Measurements from ENCODE around the gene HIPK4.
A peak's percentile ranks its signal among the peaks of the same experiment; 100 is the strongest.

The HIPK4 gene

DNA sequence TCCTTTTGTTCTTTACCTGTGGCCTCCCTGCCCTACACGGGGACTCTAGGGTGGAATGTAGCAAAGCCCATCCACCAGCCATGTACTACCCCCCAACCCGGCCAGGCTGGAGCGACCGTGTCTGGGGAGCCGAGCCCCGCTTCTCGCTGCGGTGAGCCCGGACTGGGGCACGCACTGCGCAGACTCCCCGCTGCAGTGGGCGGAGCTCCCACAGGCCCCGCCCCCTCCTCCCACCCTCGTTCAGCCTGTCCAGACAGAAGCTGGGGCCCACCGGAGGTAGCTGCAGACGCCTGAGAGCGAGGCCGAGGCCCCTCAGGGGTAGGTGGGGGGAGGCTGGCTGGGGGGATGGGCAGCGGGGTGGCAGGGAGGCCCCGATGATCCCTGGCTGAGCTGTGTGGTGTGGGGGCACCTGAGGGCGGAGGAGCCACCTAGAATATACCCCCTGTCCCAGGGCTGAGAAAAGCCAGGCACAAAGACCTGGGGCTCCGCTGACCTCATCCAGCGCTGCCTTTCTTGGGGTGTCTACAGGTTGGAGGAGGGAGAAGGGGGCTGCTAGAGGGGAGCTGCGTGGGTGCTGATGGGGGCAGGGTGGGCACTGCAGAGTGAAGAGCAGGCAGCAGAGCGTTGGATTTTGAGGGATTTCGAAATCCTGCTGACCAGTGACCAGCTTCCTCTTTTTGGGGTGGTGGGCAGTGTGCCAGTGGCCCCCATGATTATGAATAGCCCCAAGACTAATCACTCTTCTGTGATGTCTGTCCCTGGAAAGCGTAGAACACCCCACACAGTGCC lies 24.2 kb downstream of the HIPK4 start:
- DNase-seq, result no peak

- no peak for DNase-seq
Measured at GRCh38 chr19:40365010-40365409, 25.0 kb downstream of the HIPK4 start.

- no peak for DNase-seq
Measured at GRCh38 chr19:40363069-40363468, 26.9 kb downstream of the HIPK4 start.

GRCh38 chr19:40362160-40362559 lies 27.8 kb downstream of the HIPK4 start:
- DNase-seq, result no peak

DNA sequence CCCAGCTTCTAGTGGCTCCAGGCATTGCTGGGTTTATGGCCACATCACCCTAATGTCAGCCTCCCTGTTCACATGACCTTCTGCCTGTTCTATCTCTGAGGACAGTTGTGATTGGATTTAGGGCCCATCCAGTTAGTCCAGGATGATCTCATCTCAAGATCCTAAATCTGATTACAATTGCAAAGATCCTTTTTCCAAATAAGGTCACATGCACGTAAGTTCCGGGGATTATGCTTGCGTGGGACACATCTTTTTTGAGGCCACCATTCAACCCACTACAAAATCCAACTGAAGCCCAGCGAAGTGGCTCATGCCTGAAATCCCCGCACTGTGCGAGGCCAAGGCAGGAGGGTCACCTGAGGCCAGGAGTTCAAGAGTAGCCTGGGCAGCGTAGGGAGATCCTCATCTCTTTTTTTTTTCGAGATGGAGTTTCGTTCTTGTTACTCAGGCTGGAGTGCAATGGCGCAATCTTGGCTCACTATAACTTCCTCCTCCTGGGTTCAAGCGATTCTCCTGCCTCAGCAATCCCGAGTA lies 29.2 kb downstream of the HIPK4 start:
- no peak for DNase-seq

- no peak for DNase-seq
Measured at GRCh38 chr19:40360020-40360707, 29.8 kb downstream of the HIPK4 start.

DNA sequence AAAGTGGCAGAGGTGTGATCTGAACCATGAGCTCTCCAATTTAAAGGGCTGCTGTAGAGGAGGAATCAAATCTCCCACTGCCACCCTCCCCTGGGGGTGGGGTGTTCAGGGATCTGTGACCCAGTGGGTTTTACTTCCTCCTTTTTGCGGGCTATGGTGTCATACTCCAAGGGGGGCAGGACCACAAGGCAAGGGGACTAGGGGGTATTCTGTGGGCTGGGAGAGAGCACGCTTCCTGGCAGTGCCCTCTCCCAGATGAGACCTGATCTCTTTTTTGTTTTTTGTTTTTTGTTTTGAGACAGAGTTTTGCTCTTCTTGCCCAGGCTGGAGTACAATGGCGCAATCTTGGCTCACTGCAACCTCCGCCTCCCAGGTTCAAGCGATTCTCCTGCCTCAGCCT lies 31.2 kb downstream of the HIPK4 start:
- DNase-seq, result no peak

DNA sequence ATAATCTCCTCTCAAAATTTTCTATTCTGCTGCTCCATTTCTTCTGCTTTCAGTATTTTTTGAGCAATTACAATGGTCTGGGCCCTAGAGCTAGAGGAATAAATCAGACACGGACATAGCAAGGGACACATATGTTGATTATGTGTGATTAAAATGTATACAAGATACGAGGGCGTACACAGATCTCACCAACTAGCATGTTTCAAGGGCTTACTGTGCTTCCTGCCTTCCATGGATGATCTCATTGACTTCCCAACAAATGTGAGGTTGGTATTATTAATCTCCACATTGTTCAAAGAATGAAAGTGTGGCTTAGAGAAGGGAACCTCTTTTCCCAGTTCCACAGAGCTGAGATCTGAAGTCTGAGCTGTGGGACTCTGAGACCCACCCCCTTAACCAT lies 32.3 kb downstream of the HIPK4 start:
- no peak for DNase-seq

DNA sequence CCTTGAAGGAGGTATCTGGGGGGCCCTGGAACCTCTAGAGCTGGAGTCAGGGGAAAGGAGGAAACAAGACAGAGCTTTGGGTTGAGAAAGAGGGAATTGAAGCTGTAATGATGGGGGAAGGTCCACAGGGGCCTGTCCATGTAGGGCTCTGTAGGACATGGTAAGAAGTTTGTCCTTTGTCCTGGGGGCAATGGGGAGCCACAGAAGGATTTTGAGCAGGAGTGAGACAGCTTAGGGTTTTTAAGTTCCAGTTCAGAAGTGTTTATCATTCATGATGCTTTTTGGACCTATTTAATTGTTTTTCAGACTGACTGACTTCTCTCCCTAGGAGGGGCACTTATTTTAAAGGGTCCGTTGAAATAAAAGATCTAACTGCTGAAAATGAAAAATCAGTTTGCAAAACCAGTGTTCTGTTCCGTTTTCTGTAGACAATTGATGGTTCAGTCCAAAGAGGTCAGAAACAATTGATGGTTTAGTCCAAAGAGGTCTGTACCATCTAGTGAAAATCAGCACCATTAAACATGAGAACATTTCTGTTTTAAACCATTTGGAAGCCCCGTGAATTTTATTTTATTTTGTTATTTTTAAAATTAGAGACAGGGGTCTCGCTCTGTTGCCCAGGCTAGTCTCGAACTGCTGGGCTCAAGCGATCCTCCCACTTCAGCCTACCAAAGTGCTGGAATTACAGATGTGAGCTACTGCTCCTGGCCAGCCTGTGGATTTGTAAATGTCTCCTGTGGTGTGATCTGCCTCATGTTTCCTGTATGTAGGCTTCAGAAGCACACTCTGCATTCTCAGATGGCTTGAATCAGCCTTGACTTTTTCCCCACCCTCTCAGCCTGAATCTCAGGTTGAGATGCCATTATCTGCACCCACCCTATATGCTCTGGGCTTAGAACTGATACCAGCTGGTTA lies 33.0 kb downstream of the HIPK4 start:
- no peak for DNase-seq

- DNase-seq, result no peak
Measured at GRCh38 chr19:40355975-40356680, 33.9 kb downstream of the HIPK4 start.

GRCh38 chr19:40348961-40349507 lies 40.9 kb downstream of the HIPK4 start:
- no peak for DNase-seq

DNA sequence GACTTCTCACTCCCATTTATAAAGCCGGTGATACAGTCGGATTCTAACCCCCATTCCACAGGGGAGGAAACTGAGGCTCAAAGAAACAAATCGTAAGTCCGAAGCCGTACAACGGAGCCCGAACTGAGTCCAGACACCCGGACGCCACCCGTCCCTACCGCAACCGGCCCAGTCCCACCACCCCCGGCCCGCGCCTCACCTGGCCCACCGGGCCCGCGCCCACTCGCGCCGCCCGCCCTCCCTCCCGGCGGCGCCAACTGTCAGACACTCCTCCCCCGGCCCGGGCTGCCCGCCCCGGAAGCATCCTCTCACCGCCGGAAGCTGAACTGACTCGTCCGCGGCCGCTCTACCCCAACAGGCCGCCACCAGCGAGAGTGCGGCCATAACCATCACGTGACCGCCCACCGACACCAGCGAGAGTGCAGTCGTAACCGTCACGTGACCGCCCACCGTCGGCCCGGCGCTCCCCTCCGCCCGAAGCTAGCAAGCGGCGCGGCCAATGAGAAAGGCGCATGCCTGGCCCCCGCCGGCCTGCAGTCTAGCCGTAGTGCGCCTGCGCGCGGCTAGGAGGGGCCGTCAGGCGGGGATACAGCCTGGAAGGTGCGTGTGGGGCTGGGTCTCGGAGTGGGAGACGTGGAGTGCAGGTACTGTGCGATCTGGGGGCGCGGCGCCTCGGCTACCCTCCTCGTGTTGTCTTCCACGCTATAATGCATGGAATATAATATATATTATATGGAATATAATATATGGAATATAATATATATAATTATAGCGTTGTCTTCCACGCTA lies 41.7 kb downstream of the HIPK4 start, which contains the start of the genes C19orf47 and PLD3:
TSS of gene C19orf47 (minus strand) at position 273 of the 789 bp plus-strand sequence. CDS start 6,540 bp downstream, outside the sequence.
TSS of gene PLD3 (plus strand) at position 571 of the 789 bp plus-strand sequence. CDS start 17,789 bp downstream, outside the sequence.
- DNase-seq, result peak; percentile 97

GRCh38 chr19:40344422-40344821 lies 45.6 kb downstream of the HIPK4 start:
- no peak for DNase-seq

DNA sequence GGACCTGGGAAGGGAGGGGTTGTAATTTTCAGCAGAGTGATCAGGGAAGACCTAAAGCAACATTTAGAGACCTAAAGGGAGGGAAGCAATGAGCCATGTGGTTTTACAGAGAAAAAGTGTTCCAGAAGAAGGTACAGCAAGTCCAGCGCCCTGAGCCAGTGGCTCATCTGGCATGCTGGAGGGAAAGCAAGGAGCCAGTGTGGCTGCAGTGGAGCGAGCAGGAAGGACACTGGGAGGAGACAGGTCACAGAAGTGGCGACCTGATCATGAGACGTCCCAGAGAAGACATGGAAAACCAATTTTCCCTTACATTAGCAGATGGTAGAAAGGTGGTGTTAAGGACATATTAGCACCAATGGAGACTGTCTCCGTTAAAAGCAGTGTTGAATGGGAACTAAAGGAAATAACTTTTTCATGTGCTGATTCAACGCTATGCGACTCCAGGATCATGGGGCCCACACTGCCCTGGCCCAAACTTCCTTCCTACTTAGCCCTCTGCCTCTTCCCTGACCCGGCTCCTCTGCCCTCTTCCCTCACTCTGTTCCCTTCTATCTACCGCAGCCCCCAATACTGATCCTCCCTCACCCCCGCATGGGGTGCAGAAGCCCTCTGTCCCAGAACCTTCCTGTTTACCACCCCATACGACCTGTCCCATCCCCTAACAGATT lies 47.2 kb downstream of the HIPK4 start:
- DNase-seq, result no peak

DNA sequence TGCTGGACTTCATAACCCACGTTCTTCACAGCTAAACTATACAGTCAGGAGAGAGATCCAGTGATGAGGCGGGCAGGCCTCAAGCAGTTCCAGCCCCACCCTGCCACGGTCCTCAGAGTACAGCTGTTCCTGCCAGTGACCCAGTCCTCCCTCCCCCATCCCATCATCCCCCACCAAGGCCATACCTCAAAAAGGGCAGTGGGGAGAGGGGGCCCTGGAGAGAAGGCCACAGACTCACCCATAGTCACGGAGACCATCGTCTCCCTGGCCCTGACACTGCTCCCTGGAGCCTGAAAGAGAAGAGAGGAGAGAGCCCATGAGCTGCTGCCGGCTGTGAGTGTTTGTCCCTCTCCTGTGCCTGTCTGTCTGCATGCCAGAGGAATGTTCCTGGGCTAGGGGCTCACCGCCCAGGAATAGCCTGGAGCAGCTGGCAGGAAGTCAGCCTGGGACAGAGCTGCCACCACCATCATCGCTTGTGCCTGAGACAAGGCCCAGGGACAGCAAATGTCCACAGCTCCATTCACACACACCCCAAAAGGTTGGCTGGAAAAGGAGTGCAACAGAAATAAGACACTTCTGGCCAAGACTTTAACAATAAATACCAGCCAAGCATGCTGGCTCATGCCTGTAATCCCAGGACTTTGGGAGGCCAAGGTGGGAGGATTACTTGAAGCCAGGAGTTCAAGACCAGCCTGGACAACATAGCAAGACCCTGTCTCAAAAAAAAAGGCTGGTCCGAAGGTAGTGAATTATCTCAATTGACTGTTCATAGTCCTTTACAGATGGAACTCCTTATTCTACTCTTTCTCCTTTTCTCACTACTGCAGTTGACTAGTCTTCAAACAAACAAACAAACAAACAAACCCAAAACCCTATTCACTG lies 48.1 kb downstream of the HIPK4 start:
- DNase-seq, result no peak

DNA sequence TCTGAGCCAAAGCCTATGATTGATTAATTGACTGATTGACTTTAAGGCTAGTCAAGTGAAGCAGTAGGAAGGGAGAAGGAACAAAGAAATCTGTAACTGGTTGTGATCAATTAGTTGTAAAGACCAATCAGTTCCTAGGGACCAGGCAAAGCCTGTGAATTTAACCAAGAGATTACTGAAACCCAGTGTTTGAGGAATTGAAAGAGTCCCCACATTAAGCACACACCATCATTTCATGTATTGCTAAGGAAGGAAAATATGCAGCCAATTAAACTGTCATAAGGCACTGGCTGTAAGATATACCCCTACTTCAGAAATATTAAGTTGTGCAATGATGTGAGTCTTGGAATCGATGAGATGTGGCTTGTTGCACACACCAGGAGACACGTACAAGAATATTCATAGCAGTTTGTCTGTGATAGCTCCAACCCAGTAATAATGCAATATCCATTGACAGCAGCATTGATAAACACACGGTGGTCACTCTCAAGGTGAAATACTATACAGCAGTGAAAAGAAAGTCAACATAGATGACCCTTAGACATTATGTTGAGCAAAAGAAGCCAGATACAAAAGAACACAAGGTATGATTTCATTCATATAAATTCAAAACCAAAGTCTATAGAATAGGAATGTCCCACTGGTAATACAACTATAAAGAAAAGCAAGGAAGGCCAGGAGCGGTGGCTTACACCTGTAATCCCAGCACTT lies 50.8 kb downstream of the HIPK4 start:
- no peak for DNase-seq

DNA sequence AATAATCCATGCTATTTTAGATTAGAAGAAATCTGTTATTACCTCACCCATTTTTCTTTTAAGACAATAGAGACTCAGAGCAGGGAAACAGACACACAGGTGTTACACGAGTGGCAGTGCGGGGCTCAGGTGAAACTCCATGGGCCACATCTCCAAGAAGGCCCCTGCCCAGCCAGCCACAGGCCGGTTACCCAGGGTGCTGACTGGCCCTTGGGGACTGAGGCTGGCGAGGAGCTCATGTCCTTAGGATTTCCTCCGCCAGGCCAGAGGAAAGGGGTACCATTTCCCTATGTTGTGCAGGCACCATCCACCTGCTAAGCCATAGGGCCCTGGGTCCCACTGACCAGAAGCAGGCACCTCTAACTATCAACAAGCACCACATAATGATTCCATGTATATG lies 52.4 kb downstream of the HIPK4 start:
- DNase-seq, result no peak

- no peak for DNase-seq
Measured at GRCh38 chr19:40337107-40337506, 52.9 kb downstream of the HIPK4 start.

- DNase-seq, result no peak
Measured at GRCh38 chr19:40336601-40336900, 53.4 kb downstream of the HIPK4 start.

Measured in DMS 273 treated with DMSO at 0.1 percent for 48 hours (cell line).